GM12878 (cell line): Measurements from ENCODE around the gene OR5L2.

Experiments used
- CTCF ChIP-seq, 3 experiments: IDR thresholded peaks in 2 of 3; conservative IDR thresholded peaks in 1 of 3; 2 replicates each; pipeline ENCODE4 v1.5.1; 2011; ENCODE audit warnings: low read depth in 3 of 3, low read length in 3 of 3, mild to moderate bottlenecking in 3 of 3, control low read depth in 2 of 3, moderate library complexity in 2 of 3, inconsistent platforms in 1 of 3, mixed read lengths in 1 of 3; ENCODE audit not compliant: control insufficient read depth in 2 of 3, insufficient read depth in 1 of 3; ENCODE audit errors: extremely low read depth in 1 of 3
- EZH2 ChIP-seq: IDR thresholded peaks from 2 replicates; pipeline ENCODE4 v1.6.1; 2012; ENCODE audit warnings: low read depth, mild to moderate bottlenecking, control low read depth, inconsistent platforms, low read length, borderline replicate concordance; ENCODE audit not compliant: control insufficient read depth
- PBX3 ChIP-seq: IDR thresholded peaks from 2 replicates; pipeline ENCODE4 v1.6.1; 2011; ENCODE audit warnings: mild to moderate bottlenecking, low read depth, low read length, moderate library complexity; ENCODE audit not compliant: insufficient replicate concordance
- POLR2A ChIP-seq: IDR thresholded peaks from 2 replicates; pipeline ENCODE4 v1.6.1; 2011; ENCODE audit warnings: low read depth, mild to moderate bottlenecking, low read length
- POLR2AphosphoS5 ChIP-seq: IDR thresholded peaks from 2 replicates; pipeline ENCODE4 v1.6.1; 2011; ENCODE audit warnings: mild to moderate bottlenecking, low read length, inconsistent platforms
- POU2F2 ChIP-seq: IDR thresholded peaks from 3 replicates; pipeline ENCODE4 v1.6.1; 2011; ENCODE audit warnings: low read depth, mild to moderate bottlenecking, low read length, borderline replicate concordance
- SREBF2 ChIP-seq: IDR thresholded peaks from 2 replicates; pipeline ENCODE4 v1.6.1; 2012; ENCODE audit warnings: mild to moderate bottlenecking, low read length
- ZBTB4 ChIP-seq: fragments of 450-650 bp; formaldehyde crosslinking; IDR thresholded peaks from 2 replicates; pipeline ENCODE4 v1.4.0; 2022; ENCODE audit warnings: mild to moderate bottlenecking, moderate library complexity

GRCh38 chr11:55819330-55819729 lies 7.7 kb upstream of the OR5L2 start, which contains the start of gene OR5D18:
- TF ChIP-seq POLR2AphosphoS5 (no peak), PBX3 (no peak), EZH2 (no peak), POLR2A (no peak), POU2F2 (no peak), CTCF (IDR thresholded peaks at IDR 0.05 in 2 of 3, conservative IDR thresholded peaks at IDR 0.05 in 1 of 3; ENCODE audit: control insufficient read depth in 2 of 3, extremely low read depth in 1 of 3, insufficient read depth in 1 of 3, low read depth in 3 of 3, low read length in 3 of 3) (no peak), ZBTB4 (no peak), SREBF2 (no peak)
